HG02759 (cell line): ENCODE measurements around the gene SLC66A2.
"Not testable (repeated sequence)": the region's sequence is repeated elsewhere in the genome, so short reads cannot be mapped to it uniquely, and the experiment has no call there.

ENCODE experiments used
- ATAC-seq: cut with Tn5 transposase; IDR thresholded peaks from one replicate; pipeline ENCODE4 v1.9.1; 2021; ENCODE audit warnings: mild to moderate bottlenecking, moderate library complexity; ENCODE audit not compliant: unreplicated experiment

Gene SLC66A2

GRCh38 chr18:79971211-79971952 lies 19.9 kb upstream of the SLC66A2 start:
- no peak for ATAC-seq

- ATAC-seq, result no peak
Measured at GRCh38 chr18:79970419-79971133, 19.1 kb upstream of the SLC66A2 start.

- ATAC-seq, result no peak
Measured at GRCh38 chr18:79965119-79965902, 13.9 kb upstream of the SLC66A2 start.

GRCh38 chr18:79964330-79965118 lies 13.1 kb upstream of the SLC66A2 start, which contains the start of gene HSBP1L1:
Gene HSBP1L1 (plus strand): TSS chr18:79964643. CDS start chr18:79964736, 93 bp downstream.
- ATAC-seq, result peak; percentile 59

- ATAC-seq, result no peak
Measured at GRCh38 chr18:79963658-79964329, 12.3 kb upstream of the SLC66A2 start.

GRCh38 chr18:79962835-79963657 lies 11.6 kb upstream of the SLC66A2 start:
- ATAC-seq, result peak; percentile 69

- ATAC-seq, result no peak
Measured at GRCh38 chr18:79962311-79962710, 10.9 kb upstream of the SLC66A2 start.

GRCh38 chr18:79961527-79962291 lies 10.3 kb upstream of the SLC66A2 start:
- no peak for ATAC-seq

GRCh38 chr18:79960921-79961526 lies 9.6 kb upstream of the SLC66A2 start:
- ATAC-seq, result no peak

- ATAC-seq, result not testable (repeated sequence)
Measured at GRCh38 chr18:79960161-79960801, 8.8 kb upstream of the SLC66A2 start.

- no peak for ATAC-seq
Measured at GRCh38 chr18:79958981-79959380, 7.5 kb upstream of the SLC66A2 start.

GRCh38 chr18:79956276-79956675 lies 4.8 kb upstream of the SLC66A2 start:
- no peak for ATAC-seq

GRCh38 chr18:79955302-79956075 lies 4.0 kb upstream of the SLC66A2 start:
- ATAC-seq, result no peak

- ATAC-seq, result no peak
Measured at GRCh38 chr18:79954791-79955190, 3.3 kb upstream of the SLC66A2 start.

GRCh38 chr18:79953971-79954651 lies 2.7 kb upstream of the SLC66A2 start:
- no peak for ATAC-seq

- ATAC-seq, result no peak
Measured at GRCh38 chr18:79952996-79953559, 1.6 kb upstream of the SLC66A2 start.
